ENCODE measurements around the gene CA11.
"Not testable (repeated sequence)": the region's sequence is repeated elsewhere in the genome, so short reads cannot be mapped to it uniquely, and the experiment has no call there.

CA11 gene

GRCh38 chr19:48644355-48644754 is 1.6 kb downstream of the CA11 start:
- DNase-seq = no peak

- no peak for DNase-seq
Observed at GRCh38 chr19:48642862-48643261, 3.1 kb downstream of the CA11 start.

- DNase-seq = no peak
Observed at GRCh38 chr19:48641850-48642249, 4.1 kb downstream of the CA11 start.

- no peak for DNase-seq
Observed at GRCh38 chr19:48639483-48640375, 6.3 kb downstream of the CA11 start.

- DNase-seq = no peak
Observed at GRCh38 chr19:48638831-48639381, 7.1 kb downstream of the CA11 start.

GRCh38 chr19:48637948-48638830 is 7.8 kb downstream of the CA11 start:
- DNase-seq = peak; percentile 66

GRCh38 chr19:48637449-48637947 is 8.5 kb downstream of the CA11 start:
- peak; percentile 92 for DNase-seq

GRCh38 chr19:48636859-48637448 is 9.0 kb downstream of the CA11 start, which contains the start of gene DBP:
Gene DBP (minus strand): TSS chr19:48637379. CDS start chr19:48636994, 385 bp downstream.
- DNase-seq = no peak

- no peak for DNase-seq
Observed at GRCh38 chr19:48635966-48636858, 9.8 kb downstream of the CA11 start.

GRCh38 chr19:48635263-48635965 is 10.6 kb downstream of the CA11 start:
- peak; percentile 73 for DNase-seq

- DNase-seq = peak; percentile 83
Observed at GRCh38 chr19:48634424-48635262, 11.3 kb downstream of the CA11 start.

GRCh38 chr19:48634036-48634342 is 12.0 kb downstream of the CA11 start:
- no peak for DNase-seq

- no peak for DNase-seq
Observed at GRCh38 chr19:48633148-48634035, 12.6 kb downstream of the CA11 start.

GRCh38 chr19:48632692-48633147 is 13.3 kb downstream of the CA11 start:
- DNase-seq = no peak

GRCh38 chr19:48632286-48632685 is 13.7 kb downstream of the CA11 start:
- DNase-seq = not testable (repeated sequence)

GRCh38 chr19:48631225-48631624 is 14.8 kb downstream of the CA11 start:
- DNase-seq = no peak

- DNase-seq = peak; percentile 65
Observed at GRCh38 chr19:48630296-48631063, 15.5 kb downstream of the CA11 start.

Data from right kidney (tissue), 1 donor.